GM12801 (cell line): ENCODE results near the gene ATPAF2.

Experiments
- TF ChIP-seq, protein P1 (sequence below): IDR thresholded peaks from one replicate; pipeline ENCODE4 v1.5.1; 2011; ENCODE audit warnings: control low read depth; ENCODE audit not compliant: insufficient read length; ENCODE audit errors: extremely low read depth

ATPAF2 gene

DNA sequence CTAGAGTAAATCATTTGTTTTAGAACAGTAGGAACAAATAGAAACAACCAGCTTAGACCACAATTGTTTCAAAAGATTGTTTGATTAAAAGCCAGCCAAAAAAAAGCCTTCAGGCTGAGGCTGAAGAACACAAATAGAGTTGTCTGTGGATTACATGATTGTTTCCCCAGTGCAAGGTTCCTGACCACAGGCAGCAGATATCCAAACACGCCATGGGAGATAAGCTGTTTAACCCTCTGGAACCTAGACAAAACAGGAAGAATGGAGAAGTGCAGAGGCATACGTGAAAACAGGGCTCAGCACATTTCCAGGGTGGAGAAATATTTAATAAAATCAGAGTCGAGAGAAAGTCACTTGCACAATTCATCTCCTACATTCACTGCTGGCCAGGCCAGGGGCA lies 21.0 kb downstream of the ATPAF2 start:
- TF ChIP-seq, protein P1, sequence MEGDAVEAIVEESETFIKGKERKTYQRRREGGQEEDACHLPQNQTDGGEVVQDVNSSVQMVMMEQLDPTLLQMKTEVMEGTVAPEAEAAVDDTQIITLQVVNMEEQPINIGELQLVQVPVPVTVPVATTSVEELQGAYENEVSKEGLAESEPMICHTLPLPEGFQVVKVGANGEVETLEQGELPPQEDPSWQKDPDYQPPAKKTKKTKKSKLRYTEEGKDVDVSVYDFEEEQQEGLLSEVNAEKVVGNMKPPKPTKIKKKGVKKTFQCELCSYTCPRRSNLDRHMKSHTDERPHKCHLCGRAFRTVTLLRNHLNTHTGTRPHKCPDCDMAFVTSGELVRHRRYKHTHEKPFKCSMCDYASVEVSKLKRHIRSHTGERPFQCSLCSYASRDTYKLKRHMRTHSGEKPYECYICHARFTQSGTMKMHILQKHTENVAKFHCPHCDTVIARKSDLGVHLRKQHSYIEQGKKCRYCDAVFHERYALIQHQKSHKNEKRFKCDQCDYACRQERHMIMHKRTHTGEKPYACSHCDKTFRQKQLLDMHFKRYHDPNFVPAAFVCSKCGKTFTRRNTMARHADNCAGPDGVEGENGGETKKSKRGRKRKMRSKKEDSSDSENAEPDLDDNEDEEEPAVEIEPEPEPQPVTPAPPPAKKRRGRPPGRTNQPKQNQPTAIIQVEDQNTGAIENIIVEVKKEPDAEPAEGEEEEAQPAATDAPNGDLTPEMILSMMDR: no peak

DNA sequence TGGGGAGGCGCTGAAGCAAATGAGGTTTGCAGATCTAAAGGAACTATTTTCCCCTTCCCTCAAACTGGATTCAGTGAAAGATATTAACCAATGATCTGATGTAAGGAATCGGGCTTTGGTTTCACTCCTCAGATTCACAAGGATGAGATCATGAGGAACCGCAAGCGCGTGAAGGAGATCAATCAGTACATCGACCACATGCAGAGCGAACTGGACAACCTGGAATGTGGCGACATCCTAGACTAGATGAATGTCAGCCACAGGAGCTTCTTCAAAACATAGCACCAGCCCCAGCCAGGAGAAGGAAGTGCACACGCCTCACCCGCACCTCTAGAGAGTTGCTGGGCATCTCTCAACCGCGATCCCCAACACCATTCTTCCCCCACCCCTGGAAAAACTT lies 22.5 kb downstream of the ATPAF2 start:
- TF ChIP-seq, protein P1: no peak

DNA sequence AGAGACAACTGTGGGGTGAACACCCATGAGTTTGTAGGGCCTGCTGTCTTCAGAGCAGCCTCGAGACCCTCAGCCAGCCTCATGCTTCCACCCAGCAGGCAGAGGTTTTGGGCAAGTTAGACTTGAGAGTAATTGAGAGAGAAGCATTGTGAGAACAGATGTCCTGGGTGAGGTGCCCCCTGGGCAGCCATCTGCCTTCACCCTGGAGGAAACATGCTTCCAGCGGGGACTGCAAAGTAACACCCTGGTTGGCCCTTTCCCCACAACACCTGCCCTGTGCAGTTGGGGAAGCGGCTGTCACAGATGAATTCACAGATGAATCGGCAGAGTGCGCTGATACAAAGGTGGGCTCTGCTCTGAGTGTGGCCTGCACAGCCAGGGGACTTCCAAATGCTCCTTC lies 23.4 kb downstream of the ATPAF2 start:
- TF ChIP-seq, protein P1: no peak

DNA sequence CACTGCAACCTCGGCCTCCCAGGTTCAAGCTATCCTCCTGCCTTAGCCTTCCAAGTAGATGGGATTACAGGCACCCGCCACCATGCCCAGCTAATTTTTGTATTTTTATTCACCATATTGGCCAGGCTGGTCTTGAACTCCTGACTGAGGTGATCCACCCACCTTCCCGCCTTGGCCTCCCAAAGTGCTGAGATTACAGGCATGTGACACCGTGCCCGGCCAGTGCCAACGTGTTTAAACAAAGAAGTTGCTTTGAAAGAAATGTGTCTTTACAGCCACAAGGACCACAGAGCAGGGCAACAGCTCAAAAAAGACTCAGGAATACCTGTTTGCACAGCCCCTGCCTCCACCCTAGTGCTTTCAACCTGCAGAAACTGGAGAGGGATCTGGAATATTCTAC lies 25.0 kb downstream of the ATPAF2 start:
- TF ChIP-seq, protein P1: no peak

DNA sequence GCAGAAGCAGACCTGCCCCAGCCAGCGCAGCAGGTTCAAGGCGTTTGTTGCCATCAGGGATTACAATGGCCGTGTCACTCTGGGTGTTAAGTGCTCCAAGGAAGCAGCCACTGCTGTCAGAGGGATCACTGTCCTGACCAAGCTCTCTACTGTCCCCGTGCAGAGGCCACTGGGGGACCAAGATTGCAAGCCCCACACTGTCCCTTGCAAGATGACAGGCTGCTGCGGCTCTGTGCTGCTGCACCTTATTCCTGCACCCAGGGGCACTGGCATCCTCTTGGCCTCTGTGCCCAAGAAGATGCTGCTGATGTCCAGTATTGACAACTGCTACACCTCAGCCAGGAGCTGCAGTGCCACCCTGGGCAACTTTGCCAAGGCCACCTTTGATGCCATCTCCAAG lies 27.7 kb downstream of the ATPAF2 start:
- TF ChIP-seq, protein P1: no peak

DNA sequence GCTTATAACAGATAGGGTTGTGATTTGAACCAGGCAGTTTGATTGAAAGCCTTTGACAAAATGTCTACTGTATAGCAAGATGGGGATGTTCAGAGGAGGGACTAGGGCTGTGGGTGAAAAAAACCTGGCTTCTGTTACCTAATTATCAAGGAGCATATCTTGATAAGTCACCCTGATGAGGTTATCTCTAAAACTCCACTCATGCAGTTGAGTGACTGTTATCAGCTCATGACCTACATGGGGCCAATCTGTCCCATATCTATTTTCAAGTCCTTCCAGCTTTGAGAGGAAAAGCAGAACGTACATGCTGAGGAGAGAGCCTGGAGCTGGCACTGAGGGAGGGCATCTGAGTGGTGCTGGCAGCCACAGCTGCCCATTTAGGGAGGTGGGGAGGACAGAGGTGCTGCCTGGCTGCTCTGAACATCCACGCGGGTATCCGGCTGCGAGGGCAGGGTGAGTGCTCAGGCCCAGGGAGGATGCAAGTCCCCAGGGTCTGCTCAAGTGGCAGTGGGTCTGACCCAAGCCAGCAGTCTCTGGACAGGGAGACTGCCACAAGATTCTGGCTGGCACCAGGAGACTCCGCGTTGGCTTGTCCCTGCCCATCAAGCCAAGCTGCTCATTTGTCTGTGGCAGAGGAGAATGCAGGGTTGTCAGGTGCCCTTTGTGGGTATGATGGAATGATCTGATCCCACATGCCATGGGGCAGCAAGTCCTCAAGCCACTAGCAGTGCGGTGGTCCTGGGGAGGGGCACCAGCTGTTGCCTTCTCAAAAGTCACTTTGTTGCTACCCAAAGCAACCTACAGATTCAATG lies 29.2 kb downstream of the ATPAF2 start:
- TF ChIP-seq, protein P1: no peak

DNA sequence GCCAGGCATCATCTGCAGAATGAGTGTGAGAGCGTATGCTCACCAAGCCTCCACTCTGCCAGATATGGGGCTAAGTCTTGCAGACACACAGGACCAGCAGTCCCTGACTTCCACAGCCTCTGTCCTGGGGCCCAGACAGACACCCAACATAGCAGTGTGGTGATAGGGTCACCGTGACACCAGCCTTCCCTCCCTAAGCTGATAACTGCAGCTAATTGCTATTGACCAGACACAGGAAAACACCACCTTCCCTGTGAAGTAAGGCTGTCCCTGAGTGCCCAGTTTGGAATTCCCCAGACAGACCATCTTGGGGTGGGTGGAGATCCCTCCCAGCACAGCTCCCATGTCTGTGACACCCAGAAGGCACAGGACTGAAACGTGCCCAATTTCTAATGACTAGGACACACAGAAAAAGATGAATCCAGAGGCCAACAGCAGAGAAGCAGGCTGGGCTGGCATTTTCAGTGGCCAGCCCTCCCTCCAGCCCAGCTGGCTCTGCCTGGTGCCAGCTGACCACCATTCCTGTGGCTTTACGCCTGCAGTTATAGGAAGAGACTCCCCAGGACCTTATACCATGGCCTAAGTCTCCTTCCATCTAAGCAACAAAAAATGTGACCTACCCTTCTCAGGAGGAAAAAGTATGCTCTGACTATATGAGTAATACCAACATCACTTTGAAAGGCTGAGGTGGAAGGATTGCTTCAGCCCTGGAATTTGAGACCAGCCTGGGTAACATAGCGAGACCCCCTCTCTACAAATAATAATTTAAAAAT lies 30.3 kb downstream of the ATPAF2 start:
- TF ChIP-seq, protein P1: no peak
